Mononuclear cell (primary cell): ENCODE measurements around the gene DENND4A. TPM values are rescaled to one million over a fixed set of nuclear protein-coding genes. Genes with fewer than 3 reads are reported as not detected.
"Not testable (repeated sequence)": the region's sequence is repeated elsewhere in the genome, so short reads cannot be mapped to it uniquely, and the experiment has no call there.

Source experiments
- H3K27me3 ChIP-seq: 2 replicates; pipeline ENCODE4 v1.6.0; 2011; ENCODE audit warnings: low read length, control low read depth; ENCODE audit not compliant: insufficient read depth
- H3K4me1 ChIP-seq: 2 replicates; pipeline ENCODE4 v1.5.1; 2011; ENCODE audit warnings: mild to moderate bottlenecking, low read length, control low read depth; ENCODE audit not compliant: insufficient read depth
- H3K4me3 ChIP-seq: 2 replicates; pipeline ENCODE4 v1.5.1; 2011; ENCODE audit warnings: mild to moderate bottlenecking, low read length, moderate library complexity
- H3K9me3 ChIP-seq: 2 replicates; pipeline ENCODE4 v1.5.1; 2011; ENCODE audit warnings: low read depth, mild to moderate bottlenecking, control low read depth, low read length
- total RNA-seq: library from RNA; depleted of rRNA; stranded (reverse); fragments of >200 nt; gene quantifications from one replicate; pipeline ENCODE4 v1.2.3, GENCODE V29; 2012

DENND4A gene
- total RNA-seq, 1 donor = 115 TPM

DNA sequence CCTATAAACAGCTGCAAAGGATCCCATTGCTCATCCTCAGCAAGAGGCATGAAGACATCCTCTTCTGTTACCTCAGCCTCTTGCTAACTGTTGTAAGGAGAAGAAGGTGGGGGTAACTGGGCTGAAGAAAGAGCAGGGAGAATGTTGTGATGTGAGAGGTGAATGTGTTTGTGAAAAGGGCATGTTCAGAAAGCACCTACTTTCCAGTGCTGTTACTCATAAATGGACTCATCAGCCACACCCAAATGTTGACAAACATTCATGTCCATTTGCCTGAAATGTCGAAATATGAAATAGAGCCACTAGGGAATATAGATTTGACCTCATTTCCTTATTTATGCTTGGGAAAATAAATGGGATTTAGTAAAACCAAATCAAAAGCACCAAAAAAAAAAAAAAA lies 157.7 kb downstream of the DENND4A start:
- H3K4me1 ChIP-seq = no peaks in the 10 kb centered on the region
- no peaks in the 10 kb centered on the region for H3K27me3 ChIP-seq
- H3K4me3 ChIP-seq = no peak overlapping the region
- no peaks in the 10 kb centered on the region for H3K9me3 ChIP-seq

GRCh38 chr15:65633752-65634151 lies 158.3 kb downstream of the DENND4A start:
- H3K9me3 ChIP-seq = no peaks in the 10 kb centered on the region

GRCh38 chr15:65632780-65633375 lies 159.2 kb downstream of the DENND4A start:
- Histone ChIP-seq H3K27me3 (no peaks in the 10 kb centered on the region), H3K4me3 (no peak overlapping the region)

More at GRCh38 chr15:65633752-65634151, 158.3 kb downstream of the DENND4A start:
- no peaks in the 10 kb centered on the region for H3K4me1 ChIP-seq
- H3K4me3 ChIP-seq = no peak overlapping the region
- no peaks in the 10 kb centered on the region for H3K27me3 ChIP-seq

GRCh38 chr15:65631503-65631902 lies 160.6 kb downstream of the DENND4A start:
- no peaks in the 10 kb centered on the region for H3K27me3 ChIP-seq
- no peaks in the 10 kb centered on the region for H3K4me1 ChIP-seq
- no peaks in the 10 kb centered on the region for H3K9me3 ChIP-seq
- H3K4me3 ChIP-seq = no peak overlapping the region

More at GRCh38 chr15:65632780-65633375, 159.2 kb downstream of the DENND4A start:
- no peaks in the 10 kb centered on the region for H3K9me3 ChIP-seq
- no peaks in the 10 kb centered on the region for H3K4me1 ChIP-seq

GRCh38 chr15:65630760-65631159 lies 161.3 kb downstream of the DENND4A start:
- no peaks in the 10 kb centered on the region for H3K9me3 ChIP-seq
- H3K4me1 ChIP-seq = no peaks in the 10 kb centered on the region
- H3K27me3 ChIP-seq = no peaks in the 10 kb centered on the region
- no peak overlapping the region for H3K4me3 ChIP-seq

GRCh38 chr15:65629548-65629947 lies 162.5 kb downstream of the DENND4A start:
- Histone ChIP-seq H3K27me3 (no peaks in the 10 kb centered on the region), H3K4me3 (no peak overlapping the region), H3K9me3 (no peaks in the 10 kb centered on the region), H3K4me1 (no peaks in the 10 kb centered on the region)

GRCh38 chr15:65626856-65627255 lies 165.2 kb downstream of the DENND4A start:
- Histone ChIP-seq H3K27me3 (no peaks in the 10 kb centered on the region), H3K4me1 (no peaks in the 10 kb centered on the region), H3K4me3 (no peak overlapping the region), H3K9me3 (no peaks in the 10 kb centered on the region)

DNA sequence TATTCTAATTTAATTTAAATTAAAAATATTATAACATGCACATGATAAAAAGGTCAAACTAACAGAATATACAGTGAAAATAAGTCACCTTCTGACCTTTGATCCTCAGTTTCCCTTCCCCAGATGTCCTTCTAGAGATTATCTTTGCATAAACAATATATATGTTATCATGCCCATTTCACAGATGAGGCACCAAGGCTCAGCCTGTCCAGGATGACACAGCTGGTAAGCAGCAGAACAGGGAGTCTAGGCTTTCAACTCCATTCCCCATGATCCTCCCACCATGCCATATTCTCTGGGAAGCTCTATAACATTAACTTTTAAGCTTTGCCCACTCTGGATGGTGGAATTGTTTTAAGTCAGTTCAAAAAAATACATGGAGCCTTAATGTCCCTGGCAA lies 169.0 kb downstream of the DENND4A start:
- Histone ChIP-seq H3K4me1 (no peaks in the 10 kb centered on the region), H3K4me3 (no peak overlapping the region), H3K27me3 (no peaks in the 10 kb centered on the region), H3K9me3 (no peaks in the 10 kb centered on the region)

DNA sequence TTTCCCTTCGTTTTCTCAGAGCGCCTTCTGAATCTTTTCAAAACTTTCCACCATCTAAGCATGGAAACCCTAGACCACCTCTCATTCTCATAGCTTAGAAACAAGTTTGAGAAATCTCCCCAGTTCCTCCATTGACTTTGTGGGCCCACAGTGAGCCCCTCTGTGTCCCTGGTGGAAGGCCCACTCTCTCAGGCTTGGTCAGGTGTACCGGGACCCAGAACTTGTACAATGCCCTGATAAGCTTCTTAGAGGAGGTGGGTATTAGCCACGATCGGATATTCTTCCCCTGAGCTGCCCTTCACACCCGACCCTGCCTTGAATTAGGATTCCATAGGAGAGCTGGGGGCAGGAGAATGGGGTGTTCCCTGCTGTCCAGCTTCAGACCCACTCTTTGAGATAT lies 170.5 kb downstream of the DENND4A start, which contains the start of gene SLC24A1:
TSS of gene SLC24A1 (plus strand) at position 301 of the 400 bp plus-strand sequence. CDS start 2,143 bp downstream, outside the sequence.
- Histone ChIP-seq H3K4me3 (no peak within 1 kb of the TSS), H3K4me1 (no peaks in the 10 kb centered on the region), H3K9me3 (no peaks in the 10 kb centered on the region), H3K27me3 (no peaks in the 10 kb centered on the region)

DNA sequence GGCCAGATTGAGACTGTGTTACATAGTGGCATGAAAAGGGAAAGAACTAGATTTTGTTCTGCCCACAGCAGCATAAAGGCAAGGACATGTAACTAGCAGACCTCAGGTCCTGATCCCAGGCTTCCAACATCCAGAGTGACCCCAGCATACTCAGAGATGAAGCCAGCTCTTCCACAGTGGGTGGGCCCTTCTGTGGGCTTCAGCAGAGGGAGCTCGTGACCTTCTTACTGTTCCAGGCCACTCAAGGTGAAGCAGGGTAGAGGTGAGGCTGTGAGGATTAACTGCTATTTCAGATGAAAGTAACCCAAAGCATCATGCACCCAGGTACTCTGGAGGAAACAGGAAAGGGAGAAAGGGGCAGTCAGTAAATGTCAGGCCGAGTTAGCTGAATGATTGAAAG lies 171.3 kb downstream of the DENND4A start:
- Histone ChIP-seq H3K4me3 (no peak overlapping the region), H3K9me3 (no peaks in the 10 kb centered on the region), H3K27me3 (no peaks in the 10 kb centered on the region), H3K4me1 (no peaks in the 10 kb centered on the region)

GRCh38 chr15:65619626-65620290 lies 172.3 kb downstream of the DENND4A start:
- H3K27me3 ChIP-seq = no peaks in the 10 kb centered on the region
- no peaks in the 10 kb centered on the region for H3K9me3 ChIP-seq
- no peaks in the 10 kb centered on the region for H3K4me1 ChIP-seq
- no peak overlapping the region for H3K4me3 ChIP-seq

- Histone ChIP-seq H3K4me1 (no peaks in the 10 kb centered on the region), H3K4me3 (no peak overlapping the region), H3K27me3 (no peaks in the 10 kb centered on the region), H3K9me3 (no peaks in the 10 kb centered on the region)
Observed at GRCh38 chr15:65618560-65619109, 173.5 kb downstream of the DENND4A start.

DNA sequence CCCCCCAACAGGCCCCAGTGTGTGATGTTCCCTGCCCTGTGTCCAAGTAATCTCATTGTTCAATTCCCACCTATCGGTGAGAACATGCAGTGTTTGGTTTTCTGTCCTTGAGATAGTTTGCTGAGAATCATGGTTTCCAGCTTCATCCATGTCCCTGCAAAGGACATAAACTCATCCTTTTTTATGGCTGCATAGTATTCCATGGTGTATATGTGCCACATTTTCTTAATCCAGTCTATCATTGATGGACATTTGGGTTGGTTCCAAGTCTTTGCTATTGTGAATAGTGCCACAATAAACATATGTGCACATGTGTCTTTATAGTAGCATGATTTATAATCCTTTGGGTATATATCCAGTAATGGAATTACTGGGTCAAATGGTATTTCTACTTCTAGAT lies 176.2 kb downstream of the DENND4A start:
- not testable (repeated sequence) for H3K4me3 ChIP-seq, H3K9me3 ChIP-seq, H3K27me3 ChIP-seq
- H3K4me1 ChIP-seq = peaks cover 13% of the 10 kb centered on the region

DNA sequence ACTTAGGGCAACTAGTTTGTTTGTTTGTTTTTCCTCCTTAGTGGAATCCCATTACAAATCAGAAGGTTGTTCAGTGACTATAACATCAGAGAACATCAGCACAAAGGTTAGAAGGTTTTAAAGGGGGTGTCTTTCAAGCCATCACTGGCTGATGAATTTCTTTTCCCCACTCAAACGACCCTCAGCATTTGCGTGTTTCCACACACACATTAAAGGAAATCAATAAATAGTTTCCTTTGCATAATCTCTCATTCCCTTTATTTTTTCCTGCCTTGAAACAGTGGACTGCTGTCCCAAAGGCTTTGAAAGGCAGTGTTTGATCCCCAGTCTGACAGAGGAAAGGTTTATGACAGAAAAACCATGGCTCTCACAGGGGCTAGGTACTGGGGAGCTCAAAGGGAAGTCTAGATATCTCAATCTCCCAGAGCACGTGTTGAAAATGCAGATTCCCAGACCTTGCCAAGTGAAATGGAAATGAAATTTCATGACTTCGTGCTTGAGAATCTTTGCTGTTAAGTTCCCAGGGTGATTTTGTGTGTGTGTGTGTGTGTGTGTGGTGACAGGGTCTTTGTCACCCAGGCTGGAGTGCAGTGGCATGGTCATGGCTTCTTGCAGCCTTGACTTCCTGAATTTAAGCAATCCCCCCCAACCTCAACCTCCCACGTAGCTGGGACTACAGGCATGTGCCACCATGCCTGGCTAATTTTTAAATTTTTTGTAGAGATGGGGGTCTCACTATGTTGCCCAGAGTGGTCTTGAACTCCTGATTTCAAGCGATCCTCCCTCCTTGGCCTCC lies 178.9 kb downstream of the DENND4A start:
- H3K4me3 ChIP-seq = no peak overlapping the region
- H3K27me3 ChIP-seq = no peaks in the 10 kb centered on the region
- H3K4me1 ChIP-seq = peaks cover 26% of the 10 kb centered on the region
- no peaks in the 10 kb centered on the region for H3K9me3 ChIP-seq

DNA sequence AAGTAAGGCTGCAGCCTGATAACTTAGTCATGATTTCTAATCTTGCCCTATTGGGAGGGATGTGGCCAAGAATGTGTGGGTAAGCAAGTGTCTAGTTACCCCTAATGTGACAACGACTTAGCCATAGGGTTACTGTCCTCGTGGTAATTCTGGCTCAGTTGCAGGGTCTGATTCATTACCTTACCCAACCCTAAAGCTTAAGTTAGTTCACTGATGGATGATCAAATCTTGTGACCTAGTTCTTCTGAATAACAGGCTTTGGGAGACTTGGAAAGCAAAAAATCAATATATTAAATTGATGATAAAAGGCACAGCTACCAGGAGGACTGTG lies 179.5 kb downstream of the DENND4A start:
- H3K4me3 ChIP-seq = no peak overlapping the region
- peaks cover 26% of the 10 kb centered on the region for H3K4me1 ChIP-seq
- no peaks in the 10 kb centered on the region for H3K27me3 ChIP-seq
- no peaks in the 10 kb centered on the region for H3K9me3 ChIP-seq
